Panc1 (cell line): ENCODE results near the gene TEF. TPM values are rescaled to one million over a fixed set of nuclear protein-coding genes. Genes with fewer than 3 reads are reported as not detected.

Experiments used
- ATAC-seq: fragments of 200-7000 bp; cut with Tn5 transposase; 2 replicates; pipeline ENCODE4 v1.9.1; 2020; ENCODE audit warnings: mild to moderate bottlenecking, moderate library complexity
- Bru-seq: library from RNA; stranded (reverse); fragments of 400-500 nt; gene quantifications from one replicate; lab custom pipeline; 2021; lab: Mats Ljungman, UMichigan
- BruChase-seq, 2 experiments: library from RNA; stranded (reverse); fragments of 400-500 nt; gene quantifications; one replicate each; lab custom pipeline; 2021; lab: Mats Ljungman, UMichigan
- BruUV-seq: library from RNA; stranded (reverse); fragments of 400-500 nt; replicated peaks from 2 replicates; lab custom pipeline; 2021; lab: Mats Ljungman, UMichigan
- CTCF ChIA-PET: fragments of 300-600 bp; sonication (Branson Sonifier 250); formaldehyde crosslinking; loops from one replicate; lab custom pipeline; 2022; ENCODE audit warnings: antibody characterized with exemption; lab: Charles Lee
- POLR2A ChIA-PET: fragments of 300-600 bp; sonication (Branson Sonifier 250); formaldehyde crosslinking; loops from one replicate; lab custom pipeline; 2022; ENCODE audit warnings: antibody characterized with exemption; lab: Charles Lee
- DNase-seq: peaks from one replicate; pipeline ENCODE4 v3.0.0-alpha.2; 2010; ENCODE audit warnings: low read depth, low spot score
- H3K27ac ChIP-seq: 2 replicates; pipeline ENCODE4 v1.5.1; 2011; ENCODE audit warnings: mild to moderate bottlenecking, low read length, inconsistent platforms
- H3K27me3 ChIP-seq: fragments of 200-500 bp; sonication (Bioruptor generic); 2 replicates; pipeline ENCODE4 v1.6.0; 2014; ENCODE audit warnings: low read length, inconsistent platforms; ENCODE audit not compliant: control insufficient read depth, insufficient read depth
- H3K36me3 ChIP-seq: fragments of 200-500 bp; sonication (Bioruptor generic); 2 replicates; pipeline ENCODE4 v1.5.1; 2014; ENCODE audit warnings: inconsistent platforms, mild to moderate bottlenecking, low read length, moderate library complexity; ENCODE audit not compliant: control insufficient read depth, insufficient read depth
- H3K4me1 ChIP-seq: 2 replicates; pipeline ENCODE4 v1.5.1; 2011; ENCODE audit warnings: inconsistent platforms, mild to moderate bottlenecking, low read length, moderate library complexity; ENCODE audit not compliant: control insufficient read depth, insufficient read depth
- H3K4me3 ChIP-seq, 2 experiments: 2 replicates each; pipeline ENCODE4 v1.5.1; 2011 to 2012; ENCODE audit warnings: low read depth in 2 of 2, low read length in 2 of 2, mild to moderate bottlenecking in 2 of 2, inconsistent platforms in 1 of 2, moderate library complexity in 1 of 2
- H3K9me3 ChIP-seq: fragments of 200-500 bp; sonication (Bioruptor generic); 2 replicates; pipeline ENCODE4 v1.5.1; 2014; ENCODE audit warnings: low read depth, mild to moderate bottlenecking, inconsistent platforms, low read length, moderate library complexity; ENCODE audit not compliant: control insufficient read depth, insufficient read depth
- CTCF ChIP-seq: fragments of 450-650 bp; IDR thresholded peaks from 2 replicates; pipeline ENCODE4 v1.5.1; 2017; ENCODE audit warnings: mild to moderate bottlenecking
- POLR2AphosphoS5 ChIP-seq: IDR thresholded peaks from 2 replicates; pipeline ENCODE4 v1.6.1; 2012; ENCODE audit warnings: mild to moderate bottlenecking, low read depth, low read length, moderate library complexity
- REST ChIP-seq, 2 experiments: IDR thresholded peaks; 2 replicates each; pipeline ENCODE4 v1.6.1; 2011 to 2012; ENCODE audit warnings: low read depth in 2 of 2, control low read depth in 1 of 2, low read length in 1 of 2, mild to moderate bottlenecking in 1 of 2, moderate library complexity in 1 of 2; ENCODE audit not compliant: insufficient read depth in 1 of 2
- SIN3A ChIP-seq: IDR thresholded peaks from 2 replicates; pipeline ENCODE4 v1.6.1; 2012; ENCODE audit warnings: low read depth, mild to moderate bottlenecking, low read length, moderate library complexity, borderline replicate concordance; ENCODE audit not compliant: insufficient read depth
- TCF7L2 ChIP-seq: IDR thresholded peaks from 2 replicates; pipeline ENCODE4 v1.6.1; 2011; ENCODE audit warnings: mild to moderate bottlenecking, low read depth, low read length, inconsistent platforms
- in situ Hi-C: cut with HindIII; loops from 2 replicates; pipeline ENCODE4 v1.10.0; 2016; ENCODE audit warnings: low sequenced_read_pairs, low pct_unique_long_range_greater_than_20kb
- intact Hi-C: fragments of 100-400 bp; cut with micrococcal nuclease; formaldehyde crosslinking; loops from one replicate; pipeline ENCODE4 v1.10.0; 2022; ENCODE audit not compliant: unreplicated experiment
- long read RNA-seq: library from polyadenylated mRNA; unstranded; transcript quantifications from one replicate; pipeline ENCODE4 v2.0.0, GENCODE V29; 2021; ENCODE audit not compliant: unreplicated experiment
- polyA plus RNA-seq: library from polyadenylated mRNA; unstranded; fragments of >200 nt; gene quantifications from one replicate; pipeline ENCODE4 v1.2.1, GENCODE V29; 2012; ENCODE audit warnings: missing spikeins; ENCODE audit not compliant: insufficient read length
- total RNA-seq: library from RNA; stranded (reverse); gene quantifications from one replicate; pipeline ENCODE4 v1.2.1, GENCODE V29; 2021; ENCODE audit not compliant: unreplicated experiment

The TEF gene
- total RNA-seq (7.8 TPM), Bru-seq, nascent RNA (percentile 44 among the genes with signal in this experiment), BruChase-seq, experiment 1, labeled RNA remaining after a 2-hour chase (percentile 55 among the genes with signal in this experiment), BruChase-seq, experiment 2, labeled RNA remaining after a 6-hour chase (percentile 42 among the genes with signal in this experiment)
- 5.9 TPM for polyA plus RNA-seq
- long read RNA-seq, full-length matches to known transcripts = 5 of 30 reads
- long read RNA-seq, partial matches to known transcripts = 25 of 30 reads
- long read RNA-seq, other reads (novel, unspliced or antisense) = 0 of 30 reads

GRCh38 chr22:41381329-41382097 is at the start of gene TEF:
Gene TEF (plus strand): TSS chr22:41381942. CDS start chr22:41382045, 103 bp downstream.
- POLR2A ChIA-PET = interaction anchor here (0.6 to 1.0 kb wide), 6 partner anchors 20 to 427 kb away, joined by 4 to 9 read pairs (median 7); no protein-coding TSS in a partner anchor
- in situ Hi-C loops = no loop called here
- intact Hi-C loops = no loop called here
- H3K4me1 ChIP-seq = peaks cover 10% of the 10 kb centered on the region
- no peak for TF ChIP-seq CTCF
- no peak for TF ChIP-seq SIN3A
- TF ChIP-seq REST (IDR thresholded peaks at IDR 0.05; ENCODE audit: insufficient read depth in 1 of 2, low read depth in 2 of 2, low read length in 1 of 2) = no peak
- no peak for TF ChIP-seq TCF7L2
- no peak for TF ChIP-seq POLR2AphosphoS5
- BruUV-seq = no TSS peak
- peak within 1 kb of the TSS; percentile 54 to 70 for H3K4me3 ChIP-seq
- CTCF ChIA-PET = interaction anchor here (0.6 to 0.7 kb wide), 2 partner anchors 20 to 25 kb away, joined by 5 to 6 read pairs; no protein-coding TSS in a partner anchor
- H3K27ac ChIP-seq = peak within 1 kb of the TSS; percentile 88
- ATAC-seq = peak; percentile 93
- no peaks in the 10 kb centered on the region for H3K36me3 ChIP-seq
- peak; percentile 77 for DNase-seq
- no peaks in the 10 kb centered on the region for H3K27me3 ChIP-seq
- no peaks in the 10 kb centered on the region for H3K9me3 ChIP-seq

- no TSS peak for BruUV-seq
- ATAC-seq (no peak), DNase-seq (no peak)
- H3K4me1 ChIP-seq = no peaks in the 10 kb centered on the region
- TF ChIP-seq TCF7L2 (no peak), REST (IDR thresholded peaks at IDR 0.05; ENCODE audit: insufficient read depth in 1 of 2, low read depth in 2 of 2, low read length in 1 of 2) (no peak), CTCF (no peak), SIN3A (no peak)
- no peak overlapping the region for H3K27ac ChIP-seq
- H3K4me3 ChIP-seq = no peak overlapping the region
- intact Hi-C loops = no loop called here
- no peaks in the 10 kb centered on the region for H3K27me3 ChIP-seq
- POLR2A ChIA-PET = no interaction called here
- H3K9me3 ChIP-seq = no peaks in the 10 kb centered on the region
- in situ Hi-C loops = no loop called here
- no peaks in the 10 kb centered on the region for H3K36me3 ChIP-seq
- CTCF ChIA-PET = no interaction called here
Observed at GRCh38 chr22:41332217-41332939, 49.4 kb upstream of the TEF start.
